ENCODE results near the gene IGFALS.

- TF ChIP-seq CTCF (IDR thresholded peaks at IDR 0.05) (no peak), POLR2A (IDR thresholded peaks at IDR 0.05) (no peak)
Measured at GRCh38 chr16:1781254-1781653, 12.3 kb downstream of the IGFALS start.

Measured in lower leg skin (tissue), 3 donors.